Measurements from ENCODE around the gene YIF1A.
"Not testable (repeated sequence)": the region's sequence is repeated elsewhere in the genome, so short reads cannot be mapped to it uniquely, and the experiment has no call there.

Gene YIF1A

GRCh38 chr11:66326261-66327111, 37.5 kb upstream of the YIF1A start:
- peak; percentile 63 for DNase-seq (ENCODE audit: low spot score)

DNA sequence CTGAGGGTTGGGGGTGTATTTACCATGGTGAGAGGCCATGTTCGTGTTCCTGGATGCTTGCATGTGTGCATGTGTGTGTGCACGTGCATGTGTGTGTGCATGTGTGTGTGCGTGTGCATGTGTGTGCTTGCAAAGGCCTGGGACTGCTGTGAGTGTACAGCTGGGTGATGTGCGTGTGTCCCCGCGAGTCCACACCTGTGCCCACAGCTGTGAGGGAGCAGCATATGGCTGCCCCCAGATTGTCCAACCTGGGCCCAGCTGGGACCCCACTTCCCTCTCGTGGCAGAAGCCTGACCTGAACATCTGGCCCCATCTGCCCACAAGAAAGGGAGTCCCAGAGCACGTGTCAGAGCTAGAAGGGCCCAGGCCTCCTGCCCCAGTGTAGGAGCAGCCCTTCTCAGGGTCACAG, 36.3 kb upstream of the YIF1A start:
- no peak for DNase-seq (ENCODE audit: low spot score)

- peak; percentile 50 for DNase-seq (ENCODE audit: low spot score)
Observed at GRCh38 chr11:66324664-66325063, 35.7 kb upstream of the YIF1A start.

DNA sequence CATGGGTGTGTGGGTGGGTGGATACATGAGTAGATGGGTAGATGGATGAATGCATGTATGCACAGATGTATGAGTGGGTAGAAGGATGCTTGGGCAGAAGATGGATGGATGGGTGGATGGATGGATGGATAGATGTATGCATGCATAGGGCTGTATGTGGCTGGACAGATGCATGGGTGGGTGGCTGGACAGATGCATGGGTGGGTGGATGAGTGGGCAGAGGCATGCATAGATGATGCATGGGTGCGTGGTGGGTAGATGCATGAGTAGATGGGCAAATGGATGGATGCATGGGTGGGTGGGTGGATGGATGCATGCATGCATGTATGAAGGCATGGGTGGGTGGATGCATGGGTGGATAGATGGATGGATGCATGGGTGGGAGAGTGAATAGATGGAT, 34.7 kb upstream of the YIF1A start:
- DNase-seq (ENCODE audit: low spot score), result no peak

DNA sequence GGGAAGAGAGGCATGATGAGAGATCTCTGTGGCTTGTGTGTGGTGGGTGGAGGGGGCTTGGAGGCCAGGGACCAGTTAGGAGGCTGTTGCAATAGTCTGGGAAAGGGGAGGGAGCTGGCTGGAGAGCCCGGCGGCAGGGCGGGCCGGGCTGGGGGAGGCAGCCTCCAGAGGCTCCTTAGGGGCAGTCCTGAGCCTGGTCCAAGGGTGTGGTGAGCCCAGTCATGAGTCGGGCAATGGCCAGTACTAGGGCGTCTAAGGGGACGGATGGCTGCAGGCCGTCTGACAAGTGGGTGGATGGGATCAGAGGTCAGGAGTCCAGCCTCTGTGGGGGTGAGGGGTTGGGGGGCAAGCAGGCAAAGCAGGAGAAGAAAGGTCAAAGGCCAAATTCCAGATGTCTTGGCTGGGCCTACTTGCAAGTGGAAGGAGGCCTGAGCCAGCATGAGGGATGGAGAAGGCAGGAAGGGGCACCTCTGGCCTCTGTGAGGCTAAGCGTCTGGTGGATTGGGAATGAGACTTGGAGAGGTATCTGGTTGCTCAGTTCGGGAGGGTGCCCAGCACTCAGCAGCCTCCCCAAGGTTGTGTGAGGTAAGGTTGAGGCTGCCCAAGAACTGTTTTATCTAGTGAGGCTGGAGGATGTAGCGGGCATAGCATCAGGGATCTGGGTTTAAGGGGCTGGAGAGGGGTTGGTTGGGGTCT, 33.9 kb upstream of the YIF1A start:
- peak; percentile 70 for DNase-seq (ENCODE audit: low spot score)

DNA sequence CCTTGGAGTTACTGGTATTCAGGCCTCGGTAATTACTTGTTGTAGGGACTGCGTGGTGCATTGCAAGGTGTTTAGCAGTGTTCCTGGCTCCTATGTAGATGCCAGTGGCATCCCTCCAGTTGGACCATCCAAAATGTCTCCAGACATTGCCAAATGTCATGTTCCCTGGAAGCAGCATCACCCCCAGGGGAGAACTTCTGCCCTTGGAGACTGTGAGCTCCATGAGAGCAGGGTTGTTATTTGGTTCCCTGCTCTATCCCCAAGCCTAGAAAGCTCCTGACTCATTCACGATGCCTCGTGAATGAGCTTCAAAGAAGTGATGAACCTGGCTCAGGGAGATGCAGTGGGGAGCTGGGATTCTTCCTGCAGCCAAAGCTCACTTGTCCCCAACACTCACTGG, 32.7 kb upstream of the YIF1A start:
- no peak for DNase-seq (ENCODE audit: low spot score)

DNA sequence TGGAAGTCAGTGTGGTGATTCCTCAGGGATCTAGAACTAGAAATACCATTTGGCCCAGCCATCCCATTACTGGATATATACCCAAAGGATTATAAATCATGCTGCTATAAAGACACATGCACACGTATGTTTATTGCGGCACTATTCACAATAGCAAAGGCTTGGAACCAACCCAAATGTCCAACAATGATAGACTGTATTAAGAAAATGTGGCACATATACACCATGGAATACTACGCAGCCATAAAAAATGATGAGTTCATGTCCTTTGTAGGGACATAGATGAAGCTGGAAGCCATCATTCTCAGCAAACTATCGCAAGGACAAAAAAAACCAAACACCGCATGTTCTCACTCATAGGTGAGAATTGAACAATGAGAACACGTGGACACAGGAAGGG, 31.8 kb upstream of the YIF1A start:
- not testable (repeated sequence) for DNase-seq (ENCODE audit: low spot score)

GRCh38 chr11:66320289-66320688, 31.3 kb upstream of the YIF1A start:
- not testable (repeated sequence) for DNase-seq (ENCODE audit: low spot score)

- DNase-seq (ENCODE audit: low spot score), result no peak
Observed at GRCh38 chr11:66318600-66318970, 29.6 kb upstream of the YIF1A start.

DNA sequence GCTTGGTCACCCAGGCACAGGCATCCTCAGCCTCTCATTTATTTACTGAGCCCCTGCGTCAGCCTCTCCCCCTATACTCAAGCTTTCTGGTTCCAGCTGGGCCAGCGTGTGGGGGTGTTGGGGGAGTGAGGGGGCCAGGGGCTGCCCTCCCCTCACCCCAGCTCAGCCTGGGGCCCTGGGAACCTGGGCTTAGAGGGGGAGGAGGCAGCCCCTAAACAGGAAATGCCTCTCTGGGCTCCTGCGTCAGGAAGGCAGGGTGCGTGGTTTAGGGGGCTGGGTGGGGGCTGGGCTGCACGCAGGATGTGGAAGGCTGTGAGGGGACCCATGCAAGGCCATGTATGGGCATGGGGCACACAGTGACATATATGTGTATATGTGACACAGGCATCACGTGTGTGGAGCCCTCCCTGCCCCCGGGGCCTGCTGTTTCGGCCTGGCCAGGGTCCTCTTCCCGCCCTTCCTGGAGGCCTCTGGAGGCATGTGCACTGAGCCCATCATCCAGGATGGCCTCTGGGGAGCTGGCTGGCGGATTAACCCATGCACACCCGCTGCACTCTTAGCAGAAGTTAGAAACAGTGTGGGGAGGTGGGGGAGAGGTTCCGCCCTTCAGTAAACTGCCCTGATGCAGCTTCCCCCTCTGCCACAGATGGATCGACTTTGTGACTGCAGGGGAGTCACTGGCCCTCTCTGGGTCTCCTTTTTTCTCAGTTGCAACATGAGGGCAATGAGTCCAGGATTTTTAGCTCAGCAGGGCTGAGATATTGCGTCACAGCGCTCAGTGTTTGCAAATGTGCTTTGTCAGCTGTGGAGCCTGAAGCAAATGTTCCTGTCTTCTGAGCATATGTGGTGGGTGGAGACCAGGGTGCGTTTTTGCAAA, 29.0 kb upstream of the YIF1A start:
- DNase-seq (ENCODE audit: low spot score), result peak; percentile 59

DNA sequence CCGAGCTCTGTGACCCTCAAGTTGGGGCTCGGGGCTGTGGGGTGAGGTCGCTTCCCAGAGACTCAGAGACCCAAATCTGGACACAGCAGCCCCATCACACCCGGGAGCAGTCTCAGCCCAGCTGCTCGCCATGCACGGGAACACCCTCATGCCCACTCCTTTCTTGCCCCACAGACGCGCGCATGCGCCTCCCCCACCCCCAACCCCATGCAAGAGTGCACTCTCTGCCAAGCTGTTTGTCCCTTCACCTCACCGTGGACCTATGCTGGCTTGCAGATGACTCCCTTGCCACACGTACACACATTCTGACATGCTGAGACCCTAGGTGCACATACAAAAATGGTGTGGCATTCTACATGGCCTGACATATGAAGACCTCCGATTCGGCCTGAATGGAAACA, 28.4 kb upstream of the YIF1A start:
- peak; percentile 81 for DNase-seq (ENCODE audit: low spot score)

DNA sequence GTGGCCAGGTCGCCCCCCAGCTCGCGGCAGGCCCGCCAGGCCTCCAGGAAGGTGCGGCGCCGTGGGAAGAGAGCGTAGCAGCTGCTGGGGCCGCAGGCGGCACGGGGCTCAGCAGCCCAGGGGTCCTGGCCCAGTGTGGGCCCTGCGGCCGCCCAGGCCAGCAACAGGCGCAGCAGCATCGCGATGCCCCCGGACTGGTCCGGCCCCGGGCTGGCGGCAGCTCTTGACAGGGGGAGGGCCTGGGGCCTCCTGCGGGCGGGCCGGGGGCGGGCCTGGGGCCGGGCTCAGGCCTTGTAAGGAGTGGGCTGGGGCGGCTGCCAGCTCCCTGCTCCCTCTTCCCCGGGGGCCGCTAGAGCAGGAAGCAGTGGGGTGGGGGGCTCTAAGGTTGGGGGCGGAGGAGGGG, 27.9 kb upstream of the YIF1A start, which contains the start of gene CD248:
CD248 (minus strand) TSS at position 196 of the 403 bp plus-strand sequence; CDS start at position 179, 17 bp downstream.
- peak; percentile 78 for DNase-seq (ENCODE audit: low spot score)

GRCh38 chr11:66315921-66316811, 27.2 kb upstream of the YIF1A start:
- DNase-seq (ENCODE audit: low spot score), result no peak

GRCh38 chr11:66315498-66315885, 26.5 kb upstream of the YIF1A start:
- no peak for DNase-seq (ENCODE audit: low spot score)

DNA sequence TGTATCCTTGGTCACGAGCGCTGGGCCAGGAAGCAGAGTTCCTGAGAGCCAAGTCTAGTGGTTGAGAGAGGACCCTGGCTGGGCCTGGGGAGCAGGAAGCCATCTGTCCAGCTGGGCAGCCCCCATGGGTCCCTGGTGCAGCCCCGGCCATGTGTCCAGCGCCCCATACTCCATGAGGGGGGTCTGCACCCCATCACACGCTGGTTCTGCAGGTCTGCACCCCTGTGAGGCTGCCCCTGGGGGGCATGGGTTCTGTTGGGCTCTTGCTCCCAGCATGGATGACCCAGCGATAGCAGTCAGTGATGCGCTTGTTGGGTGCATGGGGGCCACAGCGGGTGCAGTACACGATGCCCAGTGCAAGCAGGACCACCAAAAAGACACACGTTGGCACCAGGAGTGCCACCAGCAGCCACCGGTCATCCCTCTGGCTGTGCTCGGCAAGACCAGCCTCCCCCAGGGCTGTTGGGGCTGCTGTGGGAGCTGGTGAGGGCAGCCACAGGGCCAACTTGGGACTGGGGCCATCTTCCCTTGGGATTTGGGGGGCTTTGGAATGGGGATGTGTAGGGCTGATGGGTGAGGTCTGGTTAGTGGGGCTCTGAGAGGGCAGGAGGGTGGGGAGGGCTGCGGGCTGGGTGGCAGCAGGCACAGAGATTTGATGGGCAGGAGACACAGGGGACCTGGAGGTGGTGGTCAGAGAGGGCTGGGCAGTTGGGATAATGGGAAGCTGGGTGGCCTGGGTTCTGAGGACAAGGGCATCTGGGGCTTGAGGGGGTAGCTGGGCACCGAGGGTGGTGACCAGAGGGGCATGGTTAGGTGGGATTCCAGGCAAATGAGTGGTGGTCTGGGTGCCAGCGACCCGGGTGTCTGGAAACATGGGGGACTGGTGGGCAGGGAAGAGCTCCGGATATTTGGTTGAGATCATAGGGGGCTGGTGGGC, 25.9 kb upstream of the YIF1A start:
- no peak for DNase-seq (ENCODE audit: low spot score)

DNA sequence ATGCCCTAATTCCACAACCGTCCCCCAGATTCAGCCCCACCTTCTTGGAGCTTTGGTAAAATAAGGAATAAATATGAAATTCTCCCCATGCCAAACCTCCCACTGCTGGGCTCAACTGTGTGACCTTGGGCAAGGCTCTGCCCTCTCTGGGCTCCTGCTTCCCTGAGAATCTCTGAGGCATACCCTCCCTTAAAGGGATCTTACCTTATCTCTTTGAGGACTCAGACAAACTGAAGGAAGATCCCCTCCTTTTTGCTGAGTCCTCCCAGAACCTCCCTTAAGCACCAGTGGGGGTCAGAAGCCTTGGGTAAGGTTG, 25.2 kb upstream of the YIF1A start:
- DNase-seq (ENCODE audit: low spot score), result no peak

DNA sequence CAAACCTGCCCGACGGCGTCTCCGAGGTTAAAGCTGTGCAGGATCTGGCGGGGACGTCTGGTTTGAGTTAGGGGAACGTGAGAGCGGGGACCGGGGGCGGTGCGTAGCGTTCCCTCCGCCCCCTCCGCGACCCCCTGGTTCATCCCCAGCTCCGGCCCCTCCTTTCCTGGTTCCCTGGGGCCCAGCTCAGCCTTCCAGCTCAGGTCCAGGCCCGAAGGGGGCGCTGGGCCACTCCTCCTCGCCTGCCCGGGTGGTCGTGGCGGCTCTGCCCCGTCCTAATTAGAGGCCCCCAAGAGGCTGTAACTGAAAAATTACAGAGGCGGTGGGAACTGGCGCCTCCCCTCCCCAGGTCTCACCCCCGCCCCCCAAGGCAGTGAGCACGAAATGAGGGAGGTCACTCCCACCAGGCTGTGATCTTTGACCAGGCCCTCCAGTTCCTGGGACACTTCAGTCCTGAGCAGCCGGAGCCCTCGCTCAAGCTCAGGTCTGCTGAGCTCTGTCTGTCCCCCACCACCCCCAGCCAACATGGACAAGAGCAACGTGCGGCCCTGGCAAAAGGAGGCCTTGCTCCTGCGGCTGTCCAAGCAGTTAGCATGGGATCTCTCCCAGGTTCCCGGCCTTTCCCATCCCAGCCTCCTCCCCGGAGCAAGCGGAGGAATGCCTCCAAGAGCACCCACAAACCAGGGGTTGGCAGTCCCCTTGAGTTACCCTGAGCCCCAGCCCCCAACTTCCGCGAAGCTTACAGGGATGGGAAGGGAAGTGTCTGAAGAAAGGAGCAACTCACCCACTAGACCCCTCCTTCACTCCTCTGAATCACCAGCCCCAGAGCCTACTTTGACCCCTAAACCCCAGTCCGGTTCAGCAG, 24.6 kb upstream of the YIF1A start:
- DNase-seq (ENCODE audit: low spot score), result no peak

DNA sequence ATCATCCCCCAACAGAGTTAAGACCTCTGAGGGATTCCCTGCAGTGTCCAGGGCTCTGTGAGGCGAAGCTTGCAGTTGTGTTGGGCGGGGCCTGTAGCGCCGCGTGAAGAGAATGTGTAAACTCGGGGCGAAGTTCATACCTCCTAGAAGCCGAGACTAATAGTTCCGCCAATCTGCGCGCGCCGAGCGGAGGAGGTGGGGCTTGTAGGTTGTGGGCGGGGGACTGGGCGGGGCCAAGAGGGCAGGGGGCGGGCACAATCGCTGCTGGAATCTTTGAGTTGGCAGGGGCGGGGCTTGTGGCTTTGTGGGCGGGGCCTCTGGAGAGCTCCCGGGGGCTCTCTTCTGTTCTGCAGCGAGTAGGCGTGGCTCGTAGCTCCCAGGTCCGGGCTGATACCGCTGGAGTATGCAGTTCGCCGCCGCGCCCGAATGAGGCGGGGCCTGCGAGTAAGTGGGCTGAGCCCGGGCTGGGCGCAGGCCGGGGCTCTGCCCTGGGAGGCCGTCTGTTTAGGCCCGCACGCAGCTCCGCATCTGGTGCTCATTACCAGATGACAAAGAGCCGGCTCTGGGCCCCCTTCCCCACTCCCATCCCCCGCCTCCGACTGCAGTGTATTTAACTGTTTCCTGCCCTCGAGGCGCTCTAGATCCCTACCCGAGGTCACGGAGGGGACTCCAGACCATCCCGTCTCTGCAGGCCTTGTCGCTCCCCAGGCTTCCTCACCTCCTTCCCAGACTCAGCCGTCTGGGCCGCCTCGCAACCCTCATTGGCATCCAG, 23.8 kb upstream of the YIF1A start:
- peak; percentile 96 for DNase-seq (ENCODE audit: low spot score)

All from AG20443 (cell line).